Measurements from ENCODE around the gene EIF4A3. TPM values are rescaled to one million over a fixed set of nuclear protein-coding genes. Genes with fewer than 3 reads are reported as not detected.

The EIF4A3 gene
- total RNA-seq, 1 donor from 2014 or later = 90.1 TPM

- Histone ChIP-seq H3K4me1 (peaks cover 35% of the 10 kb centered on the region), H3K9me3 (no peaks in the 10 kb centered on the region), H3K27me3 (no peaks in the 10 kb centered on the region), H3K27ac (no peak overlapping the region), H3K36me3 (peaks cover 0 to 5% of the 10 kb centered on the region in 2 donors), H3K4me3 (no peak overlapping the region)
- TF ChIP-seq POLR2AphosphoS5 (IDR thresholded peaks at IDR 0.05; ENCODE audit: insufficient read depth in 1 of 2, low read depth in 1 of 2) (no peak), CTCF (IDR thresholded peaks at IDR 0.05) (no peak)
- intact Hi-C loops (cut with DNase I) = no loop called here
- DNase-seq (ENCODE audit: extremely low spot score in 2 of 2) = no peak
These were observed 42.5 kb downstream of the EIF4A3 start for GRCh38 chr17:80104321-80104955.

GRCh38 chr17:80103449-80104085 lies 43.4 kb downstream of the EIF4A3 start:
- H3K4me1 ChIP-seq = peaks cover 30% of the 10 kb centered on the region
- intact Hi-C loops (cut with DNase I) = no loop called here
- no peaks in the 10 kb centered on the region for H3K27me3 ChIP-seq
- no peaks in the 10 kb centered on the region for H3K9me3 ChIP-seq
- TF ChIP-seq POLR2AphosphoS5 (IDR thresholded peaks at IDR 0.05; ENCODE audit: insufficient read depth in 1 of 2, low read depth in 1 of 2) (no peak), CTCF (IDR thresholded peaks at IDR 0.05) (no peak), POLR2A (IDR thresholded peaks at IDR 0.05) (no peak)
- H3K4me3 ChIP-seq = no peak overlapping the region
- H3K27ac ChIP-seq = no peak overlapping the region
- DNase-seq (ENCODE audit: extremely low spot score in 2 of 2) = no peak
- peaks cover 0 to under 1% of the 10 kb centered on the region in 2 donors for H3K36me3 ChIP-seq

GRCh38 chr17:80102664-80103448 lies 44.1 kb downstream of the EIF4A3 start:
- Histone ChIP-seq H3K27ac (no peak overlapping the region), H3K9me3 (no peaks in the 10 kb centered on the region), H3K4me1 (peaks cover 30% of the 10 kb centered on the region), H3K4me3 (peak overlapping the region; percentile 89 to 99), H3K27me3 (no peaks in the 10 kb centered on the region), H3K36me3 (no peaks in the 10 kb centered on the region)
- intact Hi-C loops (cut with DNase I) = no loop called here
- no peak for DNase-seq (ENCODE audit: extremely low spot score in 2 of 2)
- TF ChIP-seq POLR2A (IDR thresholded peaks at IDR 0.05) = no peak
- TF ChIP-seq POLR2AphosphoS5 (IDR thresholded peaks at IDR 0.05; ENCODE audit: insufficient read depth in 1 of 2, low read depth in 1 of 2) = no peak
- no peak for TF ChIP-seq CTCF (IDR thresholded peaks at IDR 0.05)

GRCh38 chr17:80101946-80102663 lies 44.8 kb downstream of the EIF4A3 start:
- TF ChIP-seq CTCF (IDR thresholded peaks at IDR 0.05) = no peak
- TF ChIP-seq POLR2AphosphoS5 (IDR thresholded peaks at IDR 0.05; ENCODE audit: insufficient read depth in 1 of 2, low read depth in 1 of 2) = no peak
- TF ChIP-seq POLR2A (IDR thresholded peaks at IDR 0.05) = no peak
- H3K4me3 ChIP-seq = peak overlapping the region; percentile 89 to 99
- DNase-seq (ENCODE audit: extremely low spot score in 2 of 2) = no peak
- H3K4me1 ChIP-seq = peaks cover 30% of the 10 kb centered on the region
- intact Hi-C loops (cut with DNase I) = loop anchor here (2.0 kb wide), 1 partner anchor 45 kb away; the partner anchor contains the start of gene EIF4A3
- no peaks in the 10 kb centered on the region for H3K36me3 ChIP-seq
- peak overlapping the region; percentile 96 for H3K27ac ChIP-seq
- H3K9me3 ChIP-seq = no peaks in the 10 kb centered on the region
- no peaks in the 10 kb centered on the region for H3K27me3 ChIP-seq

Measured in vagina (tissue), 2 donors.